Mucosa of descending colon (tissue), 3 donors: ENCODE results near the gene PLK3. TPM values are rescaled to one million over a fixed set of nuclear protein-coding genes. Genes with fewer than 3 reads are reported as not detected.

Source experiments
- ATAC-seq: fragments of 200-7000 bp; cut with Tn5 transposase; one replicate; pipeline ENCODE4 v1.9.1; 2020; ENCODE audit warnings: mild to moderate bottlenecking, moderate library complexity
- DNase-seq, 3 donors: peaks; one replicate each; pipeline ENCODE4 v3.0.0-alpha.2; 2020
- H3K36me3 ChIP-seq: fragments of 200-600 bp; one replicate; pipeline ENCODE4 v1.8.0; 2021; ENCODE audit warnings: low read depth, mild to moderate bottlenecking
- H3K4me1 ChIP-seq: fragments of 200-600 bp; one replicate; pipeline ENCODE4 v1.8.0; 2021; ENCODE audit warnings: low read depth, mild to moderate bottlenecking
- H3K4me3 ChIP-seq: fragments of 200-600 bp; one replicate; pipeline ENCODE4 v1.8.0; 2021; ENCODE audit warnings: mild to moderate bottlenecking
- H3K9me3 ChIP-seq: fragments of 200-600 bp; one replicate; pipeline ENCODE4 v1.8.0; 2021; ENCODE audit warnings: mild to moderate bottlenecking
- intact Hi-C, 2 donors: fragments of 100-400 bp; cut with DNase I in 1 of 2; cut with micrococcal nuclease in 1 of 2; formaldehyde crosslinking; loops; one replicate each; pipeline versions ENCODE4 v1.11.0 to v1.11.1; 2022; cut with DNase I, micrococcal nuclease
- total RNA-seq, 3 donors: library from RNA; stranded (reverse); fragmentation: NEBNext Ultra II Directional in 2 of 3; extraction: Animal tissue kit (Norgen Biotek cat#: 25700) in 2 of 3; gene quantifications; one replicate each; pipeline versions ENCODE4 v1.2.1 to v1.2.4, GENCODE V29; 2021 to 2023
- TF ChIP-seq, protein P1 (sequence below): fragments of 200-600 bp; IDR thresholded peaks from one replicate; pipeline ENCODE4 v1.8.0; 2022; ENCODE audit warnings: antibody characterized with exemption, mild to moderate bottlenecking
- donor health status: DM: no; HTN: no; CAD: no; lungs with moderate emphysema.
- donor health status: DM: no; HTN: no; CAD: no.
- donor health status: DM: no; HTN: yes; CAD: no.

Gene PLK3
- total RNA-seq, 3 donors from 2014 or later = 6.4 to 14.5 (median 12.0) TPM

DNA sequence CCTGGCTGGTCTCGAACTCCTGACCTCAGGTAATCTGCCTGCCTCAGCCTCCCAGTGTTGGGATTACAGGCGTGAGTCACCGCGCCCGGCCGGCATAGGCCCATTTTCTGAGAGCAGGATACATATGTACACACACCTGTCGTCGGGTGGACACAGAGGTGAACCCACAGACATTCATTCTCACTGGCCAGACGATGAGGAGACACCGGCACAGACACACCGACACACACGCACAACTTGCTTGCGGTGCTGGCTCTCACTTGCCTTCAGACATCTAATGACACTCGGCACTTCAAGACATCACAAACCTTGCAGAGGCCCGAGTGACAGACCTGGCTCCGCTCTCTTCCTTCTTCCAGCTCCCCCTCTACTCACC lies 42.3 kb downstream of the PLK3 start:
- no peak overlapping the region for H3K4me3 ChIP-seq
- intact Hi-C loops = no loop called here
- TF ChIP-seq, protein P1, sequence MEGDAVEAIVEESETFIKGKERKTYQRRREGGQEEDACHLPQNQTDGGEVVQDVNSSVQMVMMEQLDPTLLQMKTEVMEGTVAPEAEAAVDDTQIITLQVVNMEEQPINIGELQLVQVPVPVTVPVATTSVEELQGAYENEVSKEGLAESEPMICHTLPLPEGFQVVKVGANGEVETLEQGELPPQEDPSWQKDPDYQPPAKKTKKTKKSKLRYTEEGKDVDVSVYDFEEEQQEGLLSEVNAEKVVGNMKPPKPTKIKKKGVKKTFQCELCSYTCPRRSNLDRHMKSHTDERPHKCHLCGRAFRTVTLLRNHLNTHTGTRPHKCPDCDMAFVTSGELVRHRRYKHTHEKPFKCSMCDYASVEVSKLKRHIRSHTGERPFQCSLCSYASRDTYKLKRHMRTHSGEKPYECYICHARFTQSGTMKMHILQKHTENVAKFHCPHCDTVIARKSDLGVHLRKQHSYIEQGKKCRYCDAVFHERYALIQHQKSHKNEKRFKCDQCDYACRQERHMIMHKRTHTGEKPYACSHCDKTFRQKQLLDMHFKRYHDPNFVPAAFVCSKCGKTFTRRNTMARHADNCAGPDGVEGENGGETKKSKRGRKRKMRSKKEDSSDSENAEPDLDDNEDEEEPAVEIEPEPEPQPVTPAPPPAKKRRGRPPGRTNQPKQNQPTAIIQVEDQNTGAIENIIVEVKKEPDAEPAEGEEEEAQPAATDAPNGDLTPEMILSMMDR = no peak
- ATAC-seq = peak; percentile 55
- peaks cover 4% of the 10 kb centered on the region for H3K4me1 ChIP-seq
- H3K36me3 ChIP-seq = no peaks in the 10 kb centered on the region
- no peak for DNase-seq
- no peaks in the 10 kb centered on the region for H3K9me3 ChIP-seq

- TF ChIP-seq, protein P1 = no peak
- peak; percentile 80 for ATAC-seq
- no peak within 1 kb of the TSS for H3K4me3 ChIP-seq
- H3K36me3 ChIP-seq = no peaks in the 10 kb centered on the region
- H3K9me3 ChIP-seq = no peaks in the 10 kb centered on the region
- intact Hi-C loops = no loop called here
- DNase-seq = peak; percentile 56 to 69 (median 67)
- H3K4me1 ChIP-seq = peaks cover 4% of the 10 kb centered on the region
These were observed 42.9 kb downstream of the PLK3 start, which contains the start of gene PTCH2 for GRCh38 chr1:44842862-44843655. Gene PTCH2 (minus strand): TSS chr1:44843253. CDS start chr1:44842932, 321 bp downstream.

GRCh38 chr1:44846985-44847384 lies 46.8 kb downstream of the PLK3 start:
- DNase-seq (no peak), ATAC-seq (no peak)
- intact Hi-C loops = no loop called here
- H3K9me3 ChIP-seq = no peaks in the 10 kb centered on the region
- no peak overlapping the region for H3K4me3 ChIP-seq
- H3K4me1 ChIP-seq = peaks cover 4% of the 10 kb centered on the region
- TF ChIP-seq, protein P1 = no peak
- H3K36me3 ChIP-seq = no peaks in the 10 kb centered on the region

- H3K4me1 ChIP-seq = peaks cover 4% of the 10 kb centered on the region
- intact Hi-C loops = no loop called here
- no peaks in the 10 kb centered on the region for H3K9me3 ChIP-seq
- TF ChIP-seq, protein P1 = no peak
- no peak overlapping the region for H3K4me3 ChIP-seq
- H3K36me3 ChIP-seq = no peaks in the 10 kb centered on the region
- no peak for ATAC-seq
- no peak for DNase-seq
These were observed 47.7 kb downstream of the PLK3 start for GRCh38 chr1:44847845-44848244.

- TF ChIP-seq, protein P1 = no peak
These were observed 48.4 kb downstream of the PLK3 start for GRCh38 chr1:44848456-44849181.

More at GRCh38 chr1:44848456-44849181, 48.4 kb downstream of the PLK3 start:
- ATAC-seq (no peak), DNase-seq (no peak)
- no peaks in the 10 kb centered on the region for H3K4me1 ChIP-seq
- H3K4me3 ChIP-seq = no peak overlapping the region
- intact Hi-C loops = no loop called here
- H3K9me3 ChIP-seq = no peaks in the 10 kb centered on the region
- no peaks in the 10 kb centered on the region for H3K36me3 ChIP-seq
